ENCODE data around the gene TEX12.

DNA sequence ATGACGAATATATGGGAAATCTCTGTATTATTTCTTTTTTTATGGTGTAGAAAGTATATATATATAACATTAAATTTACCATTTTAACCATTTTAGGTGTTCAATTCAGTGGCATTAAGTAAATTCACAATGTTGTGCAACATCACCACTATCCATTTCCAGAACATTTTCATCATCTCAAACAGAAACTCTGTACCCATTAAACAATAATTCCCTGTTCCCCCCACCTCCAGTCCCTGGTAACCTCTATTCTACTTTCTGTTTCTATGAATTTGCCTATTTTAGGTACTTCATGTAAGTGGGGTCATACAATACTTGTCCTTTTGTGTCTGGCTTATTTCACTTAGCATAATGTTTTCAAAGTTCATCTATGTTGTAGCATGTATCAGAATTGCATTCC is 43.7 kb downstream of the TEX12 start:
- TF ChIP-seq, protein P1, sequence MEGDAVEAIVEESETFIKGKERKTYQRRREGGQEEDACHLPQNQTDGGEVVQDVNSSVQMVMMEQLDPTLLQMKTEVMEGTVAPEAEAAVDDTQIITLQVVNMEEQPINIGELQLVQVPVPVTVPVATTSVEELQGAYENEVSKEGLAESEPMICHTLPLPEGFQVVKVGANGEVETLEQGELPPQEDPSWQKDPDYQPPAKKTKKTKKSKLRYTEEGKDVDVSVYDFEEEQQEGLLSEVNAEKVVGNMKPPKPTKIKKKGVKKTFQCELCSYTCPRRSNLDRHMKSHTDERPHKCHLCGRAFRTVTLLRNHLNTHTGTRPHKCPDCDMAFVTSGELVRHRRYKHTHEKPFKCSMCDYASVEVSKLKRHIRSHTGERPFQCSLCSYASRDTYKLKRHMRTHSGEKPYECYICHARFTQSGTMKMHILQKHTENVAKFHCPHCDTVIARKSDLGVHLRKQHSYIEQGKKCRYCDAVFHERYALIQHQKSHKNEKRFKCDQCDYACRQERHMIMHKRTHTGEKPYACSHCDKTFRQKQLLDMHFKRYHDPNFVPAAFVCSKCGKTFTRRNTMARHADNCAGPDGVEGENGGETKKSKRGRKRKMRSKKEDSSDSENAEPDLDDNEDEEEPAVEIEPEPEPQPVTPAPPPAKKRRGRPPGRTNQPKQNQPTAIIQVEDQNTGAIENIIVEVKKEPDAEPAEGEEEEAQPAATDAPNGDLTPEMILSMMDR (IDR thresholded peaks at IDR 0.05; ENCODE audit: insufficient read depth, low read length, poor library complexity, severe bottlenecking) = no peak
- TF ChIP-seq EZH2phosphoT487 (conservative IDR thresholded peaks at IDR 0.05; ENCODE audit: low read length) = no peak

Data from SU-DHL-6 (cell line).